ENCODE data around the gene VCP. TPM values are rescaled to one million over a fixed set of nuclear protein-coding genes. Genes with fewer than 3 reads are reported as not detected.

The VCP gene
- polyA plus RNA-seq, 1 experiment: 333 TPM

DNA sequence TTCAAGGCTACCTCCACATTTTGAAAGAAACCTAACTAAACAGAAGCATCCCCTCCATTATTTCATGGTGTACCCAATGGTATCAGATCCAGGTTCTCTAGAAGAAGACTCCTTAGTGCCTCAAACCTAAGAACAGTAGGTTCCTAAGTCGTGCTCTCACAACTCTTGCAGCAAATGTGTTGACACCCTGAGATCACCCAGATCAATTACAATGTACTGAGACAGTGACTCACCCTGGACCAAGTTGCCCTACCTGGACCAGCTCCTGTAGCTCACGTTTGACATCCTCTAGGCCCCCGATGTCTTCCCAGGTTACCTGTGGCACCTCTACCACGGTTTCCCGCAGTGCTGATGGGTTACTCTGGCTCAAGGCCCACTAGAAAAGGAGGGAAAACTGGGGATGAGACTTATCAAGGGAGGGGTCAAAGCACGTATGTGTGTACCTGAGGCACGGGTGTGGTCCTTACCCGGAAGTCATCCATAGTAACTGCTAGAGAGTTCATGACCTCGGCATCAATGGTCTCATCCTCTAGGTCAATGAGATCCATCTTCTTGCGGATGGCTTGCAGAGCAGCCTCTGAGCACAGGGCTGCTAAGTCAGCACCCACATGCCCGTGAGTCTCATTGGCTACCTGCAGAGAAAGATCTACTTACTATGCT, 11.7 kb downstream of the VCP start:
- CTCF ChIA-PET: interaction anchor here (2.3 kb wide), 1 partner anchor 9 kb away, joined by 7 read pairs; no protein-coding TSS in a partner anchor
- Histone ChIP-seq H3K4me3 (ENCODE audit: low read depth, low read length) (no peak overlapping the region), H3K36me3 (ENCODE audit: control insufficient read depth, insufficient read depth, low read length) (peaks cover 68% of the 10 kb centered on the region), H3K27me3 (ENCODE audit: control insufficient read depth, insufficient read depth, low read length) (no peaks in the 10 kb centered on the region)
- POLR2A ChIA-PET: no interaction called here
- no peak for DNase-seq (ENCODE audit: low read depth)
- TF ChIP-seq, protein P1, sequence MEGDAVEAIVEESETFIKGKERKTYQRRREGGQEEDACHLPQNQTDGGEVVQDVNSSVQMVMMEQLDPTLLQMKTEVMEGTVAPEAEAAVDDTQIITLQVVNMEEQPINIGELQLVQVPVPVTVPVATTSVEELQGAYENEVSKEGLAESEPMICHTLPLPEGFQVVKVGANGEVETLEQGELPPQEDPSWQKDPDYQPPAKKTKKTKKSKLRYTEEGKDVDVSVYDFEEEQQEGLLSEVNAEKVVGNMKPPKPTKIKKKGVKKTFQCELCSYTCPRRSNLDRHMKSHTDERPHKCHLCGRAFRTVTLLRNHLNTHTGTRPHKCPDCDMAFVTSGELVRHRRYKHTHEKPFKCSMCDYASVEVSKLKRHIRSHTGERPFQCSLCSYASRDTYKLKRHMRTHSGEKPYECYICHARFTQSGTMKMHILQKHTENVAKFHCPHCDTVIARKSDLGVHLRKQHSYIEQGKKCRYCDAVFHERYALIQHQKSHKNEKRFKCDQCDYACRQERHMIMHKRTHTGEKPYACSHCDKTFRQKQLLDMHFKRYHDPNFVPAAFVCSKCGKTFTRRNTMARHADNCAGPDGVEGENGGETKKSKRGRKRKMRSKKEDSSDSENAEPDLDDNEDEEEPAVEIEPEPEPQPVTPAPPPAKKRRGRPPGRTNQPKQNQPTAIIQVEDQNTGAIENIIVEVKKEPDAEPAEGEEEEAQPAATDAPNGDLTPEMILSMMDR (IDR thresholded peaks at IDR 0.05; ENCODE audit: insufficient read depth, low read depth, low read length): no peak

DNA sequence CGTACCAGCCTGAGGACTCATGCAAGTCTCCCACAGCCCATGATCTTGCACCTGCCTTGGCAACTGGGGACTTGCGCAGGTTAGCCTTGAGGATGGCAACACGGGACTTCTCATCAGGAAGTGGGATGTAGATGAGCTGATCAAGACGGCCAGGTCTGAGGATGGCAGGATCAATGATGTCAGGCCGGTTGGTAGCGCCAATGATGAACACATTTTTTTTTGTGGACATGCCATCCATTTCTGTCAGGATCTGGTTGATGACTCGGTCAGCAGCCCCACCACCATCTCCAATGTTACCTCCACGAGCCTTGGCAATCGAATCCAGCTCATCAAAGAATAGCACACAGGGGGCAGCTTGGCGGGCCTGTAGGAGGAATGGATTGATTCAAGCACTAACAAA, 13.0 kb downstream of the VCP start:
- no peak for DNase-seq (ENCODE audit: low read depth)
- ChIA-PET CTCF (interaction anchor here (2.3 kb wide), 1 partner anchor 8 kb away, joined by 7 read pairs; no protein-coding TSS in a partner anchor), POLR2A (no interaction called here)
- Histone ChIP-seq H3K27me3 (ENCODE audit: control insufficient read depth, insufficient read depth, low read length) (no peaks in the 10 kb centered on the region), H3K4me3 (ENCODE audit: low read depth, low read length) (no peak overlapping the region), H3K36me3 (ENCODE audit: control insufficient read depth, insufficient read depth, low read length) (peaks cover 64% of the 10 kb centered on the region)
- TF ChIP-seq, protein P1 (IDR thresholded peaks at IDR 0.05; ENCODE audit: insufficient read depth, low read depth, low read length): no peak

DNA sequence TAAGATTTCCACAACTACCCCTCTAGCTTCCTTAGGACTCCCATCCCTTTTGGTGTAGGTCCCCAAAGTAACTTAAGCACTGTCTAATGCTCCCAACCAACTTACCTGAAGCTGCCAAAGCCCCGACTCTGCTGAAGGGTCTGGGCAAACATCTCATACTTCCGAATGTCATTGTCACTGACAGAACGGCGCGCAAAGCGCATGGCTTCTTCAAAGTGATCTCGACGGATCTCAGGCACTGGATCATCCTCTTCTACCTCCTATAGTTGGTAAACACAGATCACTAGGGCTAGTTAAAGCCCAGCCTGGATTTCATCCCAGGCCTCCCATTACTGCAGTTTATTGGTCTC, 15.2 kb downstream of the VCP start:
- ChIA-PET CTCF (no interaction called here), POLR2A (no interaction called here)
- no peak for DNase-seq (ENCODE audit: low read depth)
- H3K27me3 ChIP-seq (ENCODE audit: control insufficient read depth, insufficient read depth, low read length): no peaks in the 10 kb centered on the region
- H3K36me3 ChIP-seq (ENCODE audit: control insufficient read depth, insufficient read depth, low read length): peaks cover 48% of the 10 kb centered on the region
- TF ChIP-seq, protein P1 (IDR thresholded peaks at IDR 0.05; ENCODE audit: insufficient read depth, low read depth, low read length): no peak
- no peak overlapping the region for H3K4me3 ChIP-seq (ENCODE audit: low read depth, low read length)

DNA sequence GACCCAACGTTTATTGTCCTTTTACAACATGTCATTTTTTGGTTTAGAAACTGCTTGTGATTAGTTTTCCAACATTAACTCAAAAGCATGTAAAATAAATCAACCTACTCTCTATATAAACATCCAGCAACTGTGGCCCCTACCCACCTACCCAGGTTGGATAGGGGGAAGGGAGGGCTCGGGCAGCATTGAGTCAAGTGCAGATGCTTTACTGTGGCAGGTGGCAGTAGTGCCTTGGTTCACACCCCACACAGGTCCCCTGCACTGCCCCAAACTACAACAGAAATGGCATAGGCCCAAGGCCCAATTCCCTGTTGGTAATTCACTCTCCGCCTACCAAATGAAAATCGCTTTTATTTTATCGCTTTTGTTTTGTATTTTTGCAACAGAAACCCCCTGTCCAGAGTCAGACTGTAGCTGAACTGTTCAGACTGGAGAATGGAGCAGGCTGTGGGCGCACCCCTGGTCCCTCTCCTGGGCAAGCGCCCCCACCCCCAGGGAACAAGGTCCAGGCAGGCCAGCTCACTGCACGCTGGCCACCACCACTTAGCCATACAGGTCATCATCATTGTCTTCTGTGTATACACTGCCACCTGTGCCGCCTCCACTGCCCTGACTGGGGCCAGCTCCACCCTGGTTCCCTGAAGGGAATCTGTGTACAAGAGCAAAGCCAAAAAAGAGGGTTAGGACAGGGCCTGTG, 15.7 kb downstream of the VCP start:
- POLR2A ChIA-PET: no interaction called here
- TF ChIP-seq, protein P1 (IDR thresholded peaks at IDR 0.05; ENCODE audit: insufficient read depth, low read depth, low read length): no peak
- no peak for DNase-seq (ENCODE audit: low read depth)
- peaks cover 43% of the 10 kb centered on the region for H3K36me3 ChIP-seq (ENCODE audit: control insufficient read depth, insufficient read depth, low read length)
- H3K27me3 ChIP-seq (ENCODE audit: control insufficient read depth, insufficient read depth, low read length): no peaks in the 10 kb centered on the region
- CTCF ChIA-PET: no interaction called here
- no peak overlapping the region for H3K4me3 ChIP-seq (ENCODE audit: low read depth, low read length)

DNA sequence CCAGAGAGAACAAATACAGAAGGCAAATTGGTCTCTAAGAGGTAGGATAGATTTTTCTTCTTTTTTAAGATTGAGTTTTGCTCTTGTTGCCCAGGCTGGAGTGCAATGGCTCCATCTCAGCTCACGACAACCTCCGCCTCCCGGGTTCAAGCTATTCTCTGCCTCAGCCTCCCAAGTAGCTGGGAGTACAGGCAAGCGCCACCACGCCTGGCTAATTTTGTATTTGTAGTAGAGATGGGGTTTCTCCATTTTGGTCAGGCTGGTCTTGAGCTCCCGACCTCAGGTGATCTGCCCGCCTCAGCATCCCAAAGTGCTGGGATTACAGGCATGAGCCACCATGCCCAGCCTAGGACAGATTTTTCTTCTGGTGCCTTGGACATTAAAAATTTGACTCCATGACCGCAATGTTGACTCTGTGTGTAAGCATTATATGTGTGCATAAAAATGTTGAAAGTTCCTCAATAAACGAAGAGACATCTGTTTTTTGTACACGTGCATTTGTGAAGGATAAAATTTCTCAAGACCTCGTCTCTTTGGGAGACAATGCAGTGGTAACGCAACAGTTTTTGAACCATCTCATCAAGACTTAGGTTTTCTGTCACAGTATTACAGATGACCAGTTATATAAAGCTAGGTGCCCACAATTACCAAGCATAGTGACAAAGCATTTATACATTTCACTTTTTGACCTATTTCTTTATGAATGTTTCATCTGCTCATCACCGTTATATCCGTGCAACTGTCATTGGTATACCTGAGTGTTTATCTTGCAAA, 17.4 kb downstream of the VCP start:
- Histone ChIP-seq H3K36me3 (ENCODE audit: control insufficient read depth, insufficient read depth, low read length) (peaks cover 31% of the 10 kb centered on the region), H3K4me3 (ENCODE audit: low read depth, low read length) (no peak overlapping the region), H3K27me3 (ENCODE audit: control insufficient read depth, insufficient read depth, low read length) (no peaks in the 10 kb centered on the region)
- TF ChIP-seq, protein P1 (IDR thresholded peaks at IDR 0.05; ENCODE audit: insufficient read depth, low read depth, low read length): no peak
- ChIA-PET POLR2A (no interaction called here), CTCF (interaction anchor here (1.1 kb wide), 1 partner anchor 155 kb away, joined by 3 read pairs; no protein-coding TSS in a partner anchor)
- no peak for DNase-seq (ENCODE audit: low read depth)

Measured in BJ (cell line).